K562 (cell line): Measurements from ENCODE around the gene LGALS7B. TPM values are rescaled to one million over a fixed set of nuclear protein-coding genes. Genes with fewer than 3 reads are reported as not detected.

Source experiments
- CREB5 ChIP-seq: fragments of 250-450 bp; sonication (Bioruptor Pico); IDR thresholded peaks from 2 replicates; pipeline ENCODE4 v1.5.0; 2020; ENCODE audit warnings: mild to moderate bottlenecking
- FOXA3 ChIP-seq, 2 experiments: fragments of 450-650 bp in 1 of 2; sonication (generic) in 1 of 2; formaldehyde crosslinking; IDR thresholded peaks in 1 of 2; conservative IDR thresholded peaks in 1 of 2; 2 replicates each; pipeline versions ENCODE4 v1.4.0 to v1.8.0; 2020 to 2022; ENCODE audit warnings: mild to moderate bottlenecking in 2 of 2, missing genetic modification reagents in 1 of 2
- HMG20A ChIP-seq: fragments of 450-650 bp; formaldehyde crosslinking; conservative IDR thresholded peaks from 2 replicates; pipeline ENCODE4 v1.4.0; 2020; ENCODE audit warnings: mild to moderate bottlenecking, mixed read lengths
- MTA1 ChIP-seq: fragments of 450-650 bp; IDR thresholded peaks from 2 replicates; pipeline ENCODE4 v1.6.1; 2017; ENCODE audit warnings: borderline replicate concordance
- NCOA2 ChIP-seq, 2 experiments: fragments of 450-650 bp; IDR thresholded peaks; 2 replicates each; pipeline ENCODE4 v1.6.1; 2018; ENCODE audit warnings: mild to moderate bottlenecking in 2 of 2, moderate library complexity in 1 of 2; ENCODE audit not compliant: partially characterized antibody in 2 of 2
- NFYB ChIP-seq: IDR thresholded peaks from 2 replicates; pipeline ENCODE4 v1.6.1; 2011; ENCODE audit warnings: mild to moderate bottlenecking, moderate library complexity; ENCODE audit not compliant: insufficient read length; ENCODE audit errors: extremely low read depth
- NRF1 ChIP-seq, 2 experiments: fragments of 450-650 bp; IDR thresholded peaks in 1 of 2; conservative IDR thresholded peaks in 1 of 2; 2 replicates each; pipeline ENCODE4 v1.6.1; 2014; ENCODE audit warnings: mild to moderate bottlenecking in 2 of 2
- PCBP1 ChIP-seq: fragments of 200-400 bp; formaldehyde crosslinking; IDR thresholded peaks from 2 replicates; pipeline ENCODE4 v1.6.1; 2018; ENCODE audit warnings: mild to moderate bottlenecking, low read depth, low read length; ENCODE audit not compliant: poor library complexity, severe bottlenecking
- RBM34 ChIP-seq: fragments of 200-400 bp; formaldehyde crosslinking; IDR thresholded peaks from 2 replicates; pipeline ENCODE4 v1.6.1; 2018; ENCODE audit warnings: low read length, borderline replicate concordance; ENCODE audit not compliant: insufficient read depth
- TCF7 ChIP-seq: sonication (generic); IDR thresholded peaks from 2 replicates; pipeline ENCODE4 v1.6.1; 2016; ENCODE audit warnings: antibody characterized with exemption, borderline replicate concordance
- ZFX ChIP-seq: sonication (generic); formaldehyde crosslinking; IDR thresholded peaks from 2 replicates; pipeline ENCODE4 v1.8.0; 2022; ENCODE audit warnings: mild to moderate bottlenecking, missing genetic modification reagents, moderate library complexity
- polyA plus RNA-seq, 8 experiments: library from polyadenylated mRNA; depleted of rRNA in 4 of 8; stranded (reverse) in 5 of 8; unstranded in 3 of 8; fragments of >200 nt; fragmentation: Nextera tagmentation in 2 of 8; fragmentation: Illumina TruSeq in 1 of 8; extraction: Ambion mirVana in 2 of 8; extraction: Trizol in 1 of 8; gene quantifications; 2 replicates each; pipeline versions ENCODE4 v1.2.1 to v1.2.3, GENCODE V29; 2011 to 2014; ENCODE audit warnings: inconsistent platforms in 1 of 8, missing spikeins in 1 of 8
- total RNA-seq, 7 experiments: library from RNA; depleted of rRNA in 6 of 7; stranded (reverse); fragments of >200 nt in 6 of 7; fragmentation: Illumina TruSeq in 2 of 7; extraction: Trizol in 2 of 7; gene quantifications; 2 replicates each; pipeline versions ENCODE4 v1.2.1 to v1.2.3, GENCODE V29; 2011 to 2021; ENCODE audit warnings: low replicate concordance in 1 of 7

LGALS7B gene
- total and polyA plus RNA-seq, 9 of the 15 experiments (the other 6 are each of a cell fraction or from before 2014, with no cell fraction given), result not detected

GRCh38 chr19:38785187-38785699, 3.8 kb upstream of the LGALS7B start (continued):
- TF ChIP-seq CREB5 (no peak), MTA1 (no peak), FOXA3 (CRISPR knock-in tag; conservative IDR thresholded peaks at IDR 0.05 in 1 of 2, IDR thresholded peaks at IDR 0.05 in 1 of 2) (no peak), ZFX (CRISPR knock-in tag) (no peak), NFYB (no peak), NCOA2 (IDR thresholded peaks at IDR 0.05; ENCODE audit: partially characterized antibody in 2 of 2) (no peak), PCBP1 (no peak), TCF7 (no peak), NRF1 (conservative IDR thresholded peaks at IDR 0.05 in 1 of 2, IDR thresholded peaks at IDR 0.05 in 1 of 2) (no peak), RBM34 (no peak), HMG20A (CRISPR knock-in tag) (no peak)
